SU-DHL-6 (cell line): ENCODE measurements around the gene MKNK2.

ENCODE experiments used
- H2AFZ ChIP-seq: fragments of 200-600 bp; sonication (generic); 2 replicates; pipeline ENCODE4 v1.6.1; 2014; ENCODE audit warnings: low read depth, mild to moderate bottlenecking, moderate library complexity, mixed read lengths, antibody characterized with exemption, low read length; ENCODE audit not compliant: severe bottlenecking
- H3F3A ChIP-seq: fragments of 200-600 bp; shearing (Covaris generic); 2 replicates; pipeline ENCODE4 v1.6.0; 2016; ENCODE audit warnings: antibody characterized with exemption, mild to moderate bottlenecking; ENCODE audit not compliant: insufficient read depth
- H3K27ac ChIP-seq: fragments of 200-600 bp; sonication (generic); 2 replicates; pipeline ENCODE4 v1.5.1; 2016; ENCODE audit warnings: low read depth, mild to moderate bottlenecking, low read length, moderate library complexity, mixed read lengths
- H3K27me3 ChIP-seq: fragments of 200-600 bp; sonication (generic), shearing (Covaris generic); 2 replicates; pipeline ENCODE4 v1.6.0; 2014; ENCODE audit warnings: mild to moderate bottlenecking, low read length
- H3K36me3 ChIP-seq: fragments of 200-600 bp; sonication (generic); 2 replicates; pipeline ENCODE4 v1.6.1; 2014; ENCODE audit warnings: mild to moderate bottlenecking, low read length, mixed read lengths
- H3K4me2 ChIP-seq: fragments of 300-600, 200-600 bp; shearing (Covaris generic), sonication (generic); 2 replicates; pipeline ENCODE4 v1.6.0; 2014; ENCODE audit warnings: low read length, low read depth, mild to moderate bottlenecking; ENCODE audit not compliant: poor library complexity, severe bottlenecking
- H3K4me3 ChIP-seq: fragments of 200-600 bp; sonication (generic); 2 replicates; pipeline ENCODE4 v1.5.1; 2014; ENCODE audit warnings: antibody characterized with exemption, low read length, mild to moderate bottlenecking, mixed read lengths; ENCODE audit not compliant: insufficient read depth, poor library complexity, severe bottlenecking
- H3K79me2 ChIP-seq: fragments of 200-600 bp; sonication (generic); 2 replicates; pipeline ENCODE4 v1.6.1; 2014; ENCODE audit warnings: mild to moderate bottlenecking, low read length, moderate library complexity; ENCODE audit not compliant: insufficient read depth
- H3K9ac ChIP-seq: fragments of 200-600 bp; sonication (generic); 2 replicates; pipeline ENCODE4 v1.7.0; 2014; ENCODE audit warnings: mild to moderate bottlenecking, low read length
- H3K9me2 ChIP-seq: fragments of 200-600 bp; sonication (generic); replicated peaks from 2 replicates; pipeline ENCODE4 v1.6.1; 2014; ENCODE audit warnings: low read length; ENCODE audit not compliant: insufficient read depth
- H3K9me3 ChIP-seq: fragments of 200-600 bp; sonication (generic); 2 replicates; pipeline ENCODE4 v1.6.1; 2014; ENCODE audit warnings: low read length, mixed read lengths; ENCODE audit not compliant: insufficient read depth
- H4K20me1 ChIP-seq: fragments of 200-600 bp; sonication (generic); 2 replicates; pipeline ENCODE4 v1.6.1; 2014; ENCODE audit warnings: low read depth, mild to moderate bottlenecking, antibody characterized with exemption, low read length, moderate library complexity, mixed read lengths
- CTCF ChIP-seq: fragments of 200-600 bp; sonication (generic); IDR thresholded peaks from one replicate; pipeline ENCODE4 v1.5.1; 2017; ENCODE audit warnings: antibody characterized with exemption, mild to moderate bottlenecking, low read length, moderate library complexity; ENCODE audit not compliant: insufficient read depth, poor library complexity, severe bottlenecking
- EZH2phosphoT487 ChIP-seq: fragments of 200-600 bp; sonication (generic), shearing (Covaris generic); conservative IDR thresholded peaks from 2 replicates; pipeline ENCODE4 v1.6.1; 2018; ENCODE audit warnings: mild to moderate bottlenecking, antibody characterized with exemption, low read length, moderate library complexity, mixed read lengths

Gene MKNK2

DNA sequence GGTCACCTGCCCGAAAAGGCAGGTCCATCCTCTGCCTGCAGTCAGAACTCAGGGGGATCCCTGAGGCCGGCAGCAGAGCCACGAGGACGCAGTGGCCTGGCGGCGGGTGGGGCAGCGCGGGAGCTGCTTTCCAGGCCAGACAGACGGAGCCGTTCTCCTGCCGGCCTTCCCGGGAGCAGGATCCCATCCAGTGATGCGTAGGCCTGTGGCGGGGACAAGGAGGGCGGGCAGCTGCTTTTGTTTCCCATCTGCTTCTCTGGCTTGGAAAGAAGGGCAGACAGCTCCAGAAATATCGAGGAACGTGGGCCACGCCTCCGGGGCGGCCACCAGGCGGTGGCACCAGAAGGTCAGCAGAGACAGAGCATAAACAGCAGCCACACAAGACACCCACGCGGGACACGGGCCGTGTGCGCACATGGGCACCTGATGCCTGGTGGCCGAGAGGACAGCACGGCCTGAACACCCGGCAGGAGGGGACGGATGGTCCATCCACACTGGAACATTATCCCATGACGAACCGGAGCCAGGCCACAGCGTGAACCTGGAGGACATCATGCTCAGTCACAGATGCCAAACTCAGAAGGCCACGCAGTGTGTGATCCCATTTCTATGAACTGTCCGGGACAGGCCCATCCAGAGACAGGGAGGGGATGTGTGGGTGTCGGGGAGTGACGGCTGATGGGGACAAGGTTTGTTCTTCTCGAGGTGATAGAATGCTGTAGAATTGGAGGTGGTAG is 13.9 kb upstream of the MKNK2 start:
- H3F3A ChIP-seq: peaks cover 32% of the 10 kb centered on the region
- no peaks in the 10 kb centered on the region for H3K36me3 ChIP-seq
- H3K9me3 ChIP-seq: no peaks in the 10 kb centered on the region
- H3K4me2 ChIP-seq: no peak overlapping the region
- H3K9ac ChIP-seq: no peak overlapping the region; the same call in 1 of the 2 replicates
- H3K9me2 ChIP-seq: no peaks in the 10 kb centered on the region
- H3K4me3 ChIP-seq: no peak overlapping the region
- H3K27ac ChIP-seq: peak overlapping the region; percentile 61
- H4K20me1 ChIP-seq: no peaks in the 10 kb centered on the region
- no peaks in the 10 kb centered on the region for H3K79me2 ChIP-seq
- no peaks in the 10 kb centered on the region for H3K27me3 ChIP-seq
- TF ChIP-seq EZH2phosphoT487: no peak
- no peak for TF ChIP-seq CTCF
- H2AFZ ChIP-seq: no peak overlapping the region

DNA sequence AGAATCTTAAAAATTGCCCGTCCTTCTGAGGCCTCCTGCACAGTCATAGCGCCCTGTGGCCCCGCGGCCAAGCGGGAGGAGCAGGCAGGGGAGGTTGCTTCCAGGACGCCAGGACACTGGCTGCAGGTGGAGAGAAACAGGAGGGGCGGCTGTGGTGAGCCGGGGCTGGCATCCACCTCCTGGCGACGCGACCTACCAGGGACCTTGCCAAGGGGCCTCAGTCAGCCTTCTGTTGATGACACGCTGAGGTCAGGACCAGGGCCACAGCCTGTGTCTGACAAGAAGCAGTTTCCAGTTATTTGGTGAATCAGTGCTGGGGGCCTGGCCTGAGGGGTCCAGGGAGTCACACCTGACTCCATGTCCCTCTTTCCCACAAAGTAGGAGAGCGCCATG is 13.3 kb upstream of the MKNK2 start:
- H3K36me3 ChIP-seq: no peaks in the 10 kb centered on the region
- H3K9me2 ChIP-seq: no peaks in the 10 kb centered on the region
- H2AFZ ChIP-seq: no peak overlapping the region
- TF ChIP-seq CTCF (no peak), EZH2phosphoT487 (no peak)
- peak overlapping the region; percentile 61 for H3K27ac ChIP-seq
- H4K20me1 ChIP-seq: no peaks in the 10 kb centered on the region
- no peaks in the 10 kb centered on the region for H3K79me2 ChIP-seq
- no peaks in the 10 kb centered on the region for H3K27me3 ChIP-seq
- H3K9me3 ChIP-seq: no peaks in the 10 kb centered on the region
- peak overlapping the region; percentile 26 for H3K4me2 ChIP-seq
- H3K9ac ChIP-seq: no peak overlapping the region; the same call in 1 of the 2 replicates
- H3F3A ChIP-seq: peaks cover 26% of the 10 kb centered on the region
- H3K4me3 ChIP-seq: no peak overlapping the region

DNA sequence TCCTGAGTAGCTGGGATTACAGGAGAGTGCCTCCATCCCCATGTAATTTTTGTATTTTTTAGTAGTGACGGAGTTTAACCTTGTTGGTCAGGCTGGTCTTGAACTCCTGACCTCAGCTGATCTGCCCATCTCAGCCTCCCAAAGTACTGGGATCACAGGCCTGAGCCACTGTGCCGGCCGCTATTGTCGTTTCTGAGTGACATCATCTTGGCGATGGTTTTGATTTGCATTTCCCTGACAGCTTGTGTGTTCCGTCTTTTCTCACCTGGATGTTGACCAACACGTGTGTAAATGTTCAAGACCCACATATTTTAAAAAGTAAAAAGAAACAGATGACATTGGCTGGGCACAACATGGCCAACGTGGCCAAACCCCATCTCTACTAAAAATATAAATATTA is 12.8 kb upstream of the MKNK2 start:
- Histone ChIP-seq H3K4me2 (peak overlapping the region; percentile 26), H3K9ac (no peak overlapping the region), H3K36me3 (no peaks in the 10 kb centered on the region), H2AFZ (no peak overlapping the region), H4K20me1 (no peaks in the 10 kb centered on the region), H3K79me2 (no peaks in the 10 kb centered on the region), H3K4me3 (no peak overlapping the region), H3F3A (peaks cover 22% of the 10 kb centered on the region), H3K9me3 (no peaks in the 10 kb centered on the region), H3K27me3 (no peaks in the 10 kb centered on the region), H3K27ac (peak overlapping the region; percentile 61), H3K9me2 (no peaks in the 10 kb centered on the region)
- TF ChIP-seq EZH2phosphoT487 (no peak), CTCF (no peak)
